HG03025 (cell line): ENCODE data around the gene COPS7B.
"Not testable (repeated sequence)": the region's sequence is repeated elsewhere in the genome, so short reads cannot be mapped to it uniquely, and the experiment has no call there.

Source experiments
- ATAC-seq: cut with Tn5 transposase; IDR thresholded peaks from one replicate; pipeline ENCODE4 v1.9.1; 2021; ENCODE audit warnings: mild to moderate bottlenecking, moderate library complexity; ENCODE audit not compliant: unreplicated experiment, low FRiP score

Gene COPS7B

GRCh38 chr2:231786177-231786916 is at the start of gene COPS7B:
COPS7B (plus strand) TSS chr2:231786445; CDS start chr2:231788571, 2,126 bp downstream.
- peak; percentile 51 for ATAC-seq

- no peak for ATAC-seq
Measured at GRCh38 chr2:231737761-231738160, 48.5 kb upstream of the COPS7B start.

GRCh38 chr2:231743376-231744116 is 42.7 kb upstream of the COPS7B start:
- ATAC-seq, result no peak

DNA sequence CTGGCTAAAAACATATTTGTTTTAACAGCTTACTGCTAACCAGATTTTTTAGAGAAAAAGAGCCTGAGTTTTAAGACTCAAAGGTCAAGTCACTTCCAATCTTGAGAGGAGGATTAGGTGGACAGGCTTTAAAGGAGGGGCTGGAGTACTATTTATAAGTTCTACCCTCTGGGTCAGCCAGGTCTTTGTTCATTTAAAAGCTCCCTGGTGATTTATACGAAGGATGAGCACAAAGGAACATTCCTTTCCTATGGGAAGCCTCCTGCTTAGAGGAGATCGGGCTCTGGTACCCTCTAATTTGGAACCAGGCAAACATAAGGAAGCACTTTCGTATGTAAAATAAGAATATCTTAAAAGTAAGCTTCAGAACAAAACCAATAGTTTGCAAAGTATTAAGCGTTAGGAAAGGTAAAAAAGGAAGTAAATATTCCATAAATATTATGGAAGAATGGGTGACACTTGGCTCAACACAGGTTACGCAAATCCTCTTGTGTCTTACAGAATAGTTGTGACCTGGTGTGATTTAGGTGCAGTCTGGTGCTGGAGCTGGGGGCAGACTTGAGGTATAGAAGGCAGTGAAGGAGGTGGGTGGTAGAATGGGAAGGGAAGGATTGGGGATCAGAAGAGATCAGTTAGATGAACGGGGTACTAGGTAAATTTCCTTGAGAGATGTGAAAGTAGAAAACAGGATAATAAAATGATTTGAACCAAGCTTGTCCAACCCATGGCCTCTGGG is 40.8 kb upstream of the COPS7B start:
- ATAC-seq, result no peak

DNA sequence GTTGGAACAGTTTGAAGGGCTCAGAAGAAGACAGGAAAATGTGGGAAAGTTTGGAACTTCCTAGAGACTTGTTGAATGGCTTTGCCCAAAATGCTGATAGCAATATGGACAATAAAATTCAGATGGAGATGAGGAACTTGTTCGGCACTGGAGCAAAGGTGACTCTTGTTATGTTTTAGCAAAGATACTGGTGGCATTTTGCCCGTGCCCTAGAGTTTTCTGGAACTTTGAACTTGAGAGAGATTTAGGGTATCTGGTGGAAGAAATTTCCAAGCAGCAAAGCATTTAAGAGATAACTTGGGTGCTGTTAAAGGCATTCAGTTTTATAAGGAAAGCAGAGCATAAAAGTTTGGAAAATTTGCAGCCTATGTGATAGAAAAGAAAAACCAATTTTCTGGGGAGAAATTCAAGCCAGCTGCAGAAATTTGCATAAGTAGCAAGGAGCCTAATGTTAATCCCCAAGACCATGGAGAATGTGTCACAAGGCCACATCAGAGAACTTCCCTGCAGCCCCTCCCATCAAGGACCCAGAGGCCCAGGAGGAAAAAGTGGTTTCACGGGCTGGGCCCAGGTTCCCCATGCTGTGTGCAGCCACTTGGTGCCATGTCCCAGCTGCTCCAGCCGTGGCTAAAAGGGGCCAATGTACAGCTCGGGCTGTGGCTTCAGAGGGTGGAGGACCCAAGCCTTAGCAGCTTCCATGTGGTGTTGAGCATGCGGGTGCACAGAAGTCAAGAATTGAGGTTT is 37.9 kb upstream of the COPS7B start:
- ATAC-seq, result not testable (repeated sequence)

DNA sequence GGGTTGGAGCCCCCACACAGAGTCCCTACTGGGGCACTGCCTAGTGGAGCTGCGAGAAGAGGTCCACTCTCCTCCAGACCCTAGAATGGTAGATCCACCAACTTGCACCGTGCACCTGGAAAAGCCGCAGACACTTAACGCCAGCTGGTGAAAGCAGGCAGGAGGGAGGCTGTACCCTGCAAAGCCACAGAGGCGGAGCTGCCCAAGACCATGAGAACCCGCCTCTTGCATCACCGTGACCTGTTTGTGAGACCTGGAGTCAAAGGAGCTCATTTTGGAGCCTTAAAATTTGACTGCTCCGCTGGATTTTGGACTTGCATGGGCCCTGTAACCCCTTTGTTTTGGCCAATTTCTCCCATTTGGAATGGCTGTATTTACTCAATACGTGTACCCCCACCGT is 37.2 kb upstream of the COPS7B start:
- not testable (repeated sequence) for ATAC-seq

- no peak for ATAC-seq
Measured at GRCh38 chr2:231751042-231751815, 35.0 kb upstream of the COPS7B start.

GRCh38 chr2:231752061-231752460 is 34.2 kb upstream of the COPS7B start:
- no peak for ATAC-seq

GRCh38 chr2:231761735-231762134 is 24.5 kb upstream of the COPS7B start:
- no peak for ATAC-seq

- no peak for ATAC-seq
Measured at GRCh38 chr2:231764124-231764523, 22.1 kb upstream of the COPS7B start.

GRCh38 chr2:231764760-231765159 is 21.5 kb upstream of the COPS7B start:
- no peak for ATAC-seq

DNA sequence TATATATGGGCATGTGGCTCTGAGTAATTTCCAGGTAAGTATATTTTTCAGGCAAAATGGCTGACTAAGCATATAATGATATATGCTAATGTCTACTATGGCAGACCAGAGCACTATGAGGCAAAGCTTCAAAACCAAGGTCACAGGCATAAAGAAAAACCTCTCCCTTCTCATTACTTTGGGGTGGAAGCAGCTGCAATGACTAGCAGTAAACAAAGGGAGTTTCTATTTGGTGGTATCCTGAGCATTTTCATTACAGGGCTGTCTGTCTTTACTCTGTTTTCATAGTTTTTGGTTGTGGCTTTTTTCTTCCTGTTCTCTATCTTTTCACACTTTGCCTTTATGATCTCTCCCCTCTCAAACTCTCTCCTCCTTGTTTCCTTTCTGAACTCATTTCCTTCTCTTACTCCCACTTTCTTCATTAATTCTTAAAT is 20.7 kb upstream of the COPS7B start:
- no peak for ATAC-seq

DNA sequence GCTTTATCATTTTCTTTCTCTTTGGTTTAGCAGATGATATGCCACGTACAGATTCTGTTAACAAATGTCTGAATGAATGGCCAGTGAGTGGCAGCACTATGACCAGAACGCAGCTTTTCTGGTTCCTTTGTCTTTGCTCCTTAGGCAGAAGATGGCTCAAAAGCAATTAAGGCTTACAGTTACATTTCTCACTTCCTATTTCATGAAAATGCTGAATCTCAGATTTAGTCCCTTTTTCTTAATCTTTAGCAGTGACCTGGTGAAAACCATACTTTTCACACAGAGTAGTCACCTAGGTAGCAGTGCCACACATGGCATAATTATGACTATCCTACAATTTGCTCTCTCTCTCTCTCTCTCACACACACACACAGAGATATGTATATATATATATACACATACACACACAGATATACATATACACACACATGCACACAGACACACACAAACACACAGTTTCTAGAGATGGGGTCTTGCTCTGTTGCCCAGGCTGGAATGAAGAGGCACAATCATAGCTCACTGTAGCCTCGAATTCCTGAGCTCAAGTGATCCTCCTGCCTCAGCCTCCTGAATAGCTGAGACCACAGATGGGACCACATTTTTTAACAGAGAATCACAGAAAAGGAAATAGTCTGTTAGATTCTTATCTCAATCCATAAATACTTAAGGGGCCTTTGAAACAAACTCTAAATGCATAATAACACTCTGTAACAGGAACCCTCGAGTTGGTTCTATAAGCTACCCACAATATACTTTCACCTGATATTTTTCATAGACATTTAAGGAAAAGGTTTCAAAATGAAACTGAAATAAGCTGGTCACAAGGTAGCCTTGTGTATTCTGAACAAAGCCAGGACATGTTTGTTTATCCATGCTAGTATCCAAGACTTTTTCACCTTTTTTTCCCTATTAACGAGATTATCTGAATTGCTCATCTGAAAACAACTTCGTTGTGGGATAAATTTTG is 16.8 kb upstream of the COPS7B start:
- no peak for ATAC-seq

GRCh38 chr2:231780123-231780908 is 5.9 kb upstream of the COPS7B start:
- peak; percentile 9 for ATAC-seq

GRCh38 chr2:231780909-231781797 is 5.1 kb upstream of the COPS7B start, which contains the start of gene PDE6D:
PDE6D (minus strand) TSS chr2:231781282; CDS start chr2:231781114, 168 bp downstream.
- peak; percentile 84 for ATAC-seq

DNA sequence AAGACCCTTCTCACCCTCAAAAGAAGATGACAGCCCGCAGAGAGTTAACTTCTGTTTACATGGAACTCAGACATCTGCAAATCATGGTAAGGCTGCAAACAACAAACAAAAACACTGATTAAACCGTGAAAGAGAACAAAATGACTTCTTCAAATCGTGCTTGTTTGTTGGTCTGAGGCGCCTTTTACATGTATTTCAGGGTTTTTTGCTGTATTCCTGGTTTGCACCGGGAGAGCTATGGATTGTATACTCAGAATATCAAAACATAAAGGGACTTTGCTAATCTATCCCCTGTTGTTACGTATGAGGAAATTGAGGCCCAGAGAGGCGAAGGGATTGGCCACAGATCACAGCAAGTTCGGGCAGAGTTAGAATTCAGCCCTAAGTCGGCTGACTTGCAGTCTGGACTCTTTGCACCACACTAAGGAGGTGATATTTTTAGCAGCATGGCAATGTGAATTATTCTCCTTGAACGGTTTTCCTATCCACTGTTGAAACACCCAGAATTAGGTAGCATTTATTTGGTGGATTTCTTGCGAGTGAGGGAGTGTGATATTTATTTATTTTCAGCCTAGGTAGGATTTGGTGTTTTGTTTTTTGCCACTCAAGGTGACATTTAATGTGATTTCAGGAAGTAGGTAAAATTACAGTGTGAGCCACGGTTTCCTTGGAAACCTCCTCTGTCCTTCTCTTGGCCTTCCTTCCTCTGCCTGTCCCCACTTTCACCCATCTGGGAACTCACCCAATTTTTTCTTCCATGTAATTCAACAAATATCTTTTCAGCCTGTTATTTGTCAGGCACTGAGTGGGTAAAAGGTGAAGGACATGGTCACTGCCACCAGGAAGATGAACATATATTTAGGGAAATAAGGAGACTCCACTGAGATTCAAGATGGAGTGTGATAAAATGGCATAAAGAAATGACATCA is 4.2 kb upstream of the COPS7B start:
- peak; percentile 0 for ATAC-seq
